Measurements from ENCODE around the gene BBS9.

The BBS9 gene

DNA sequence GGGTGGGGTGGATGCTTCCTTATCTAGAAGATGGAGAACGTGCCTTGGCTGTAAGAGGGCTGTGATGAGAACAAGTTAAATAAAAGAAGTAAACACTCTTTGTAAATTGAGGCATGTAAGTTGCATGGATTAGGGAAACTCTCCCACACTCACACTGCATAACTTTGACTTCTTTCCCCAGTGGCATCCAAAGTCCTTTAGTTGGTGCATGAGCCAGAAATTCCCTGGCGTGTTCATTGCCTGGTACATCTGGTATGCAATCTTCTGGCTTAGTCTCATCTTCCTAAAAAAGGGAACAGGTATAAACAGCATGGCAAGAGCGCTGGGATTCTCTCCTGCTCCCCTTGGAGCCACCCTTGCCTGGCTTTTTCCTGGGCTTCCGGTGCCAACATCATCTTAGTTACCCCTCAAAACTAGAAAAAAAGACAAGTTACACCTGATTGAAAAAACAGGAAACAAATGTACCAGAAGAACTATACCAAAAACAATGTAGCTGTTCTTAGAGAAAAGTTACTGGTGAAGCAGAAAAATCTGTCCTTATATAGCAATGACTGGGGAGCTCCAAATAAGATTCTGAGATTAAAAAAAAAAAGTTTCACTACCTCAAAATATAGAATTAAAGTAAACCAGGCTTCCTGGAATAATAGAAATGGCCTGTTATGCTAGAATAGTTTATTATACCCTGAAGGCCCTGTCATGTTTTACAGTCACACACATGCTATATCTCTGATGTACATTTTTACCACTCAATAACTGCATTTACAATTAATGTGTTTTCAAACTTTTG, 30.0 kb upstream of the BBS9 start:
- H3K27me3 ChIP-seq = no peaks in the 10 kb centered on the region
- no peak for TF ChIP-seq Cebpa-rat (IDR thresholded peaks at IDR 0.05)
- no peak overlapping the region for H3K9ac ChIP-seq
- H3K4me3 ChIP-seq = no peak overlapping the region
- no peak overlapping the region for H3K4me2 ChIP-seq
- H3K36me3 ChIP-seq = peaks cover 97% of the 10 kb centered on the region
- H3K9me3 ChIP-seq = no peaks in the 10 kb centered on the region
- peaks cover 55% of the 10 kb centered on the region for H4K20me1 ChIP-seq
- H3K4me1 ChIP-seq = no peaks in the 10 kb centered on the region
- H3K27ac ChIP-seq = no peak overlapping the region

DNA sequence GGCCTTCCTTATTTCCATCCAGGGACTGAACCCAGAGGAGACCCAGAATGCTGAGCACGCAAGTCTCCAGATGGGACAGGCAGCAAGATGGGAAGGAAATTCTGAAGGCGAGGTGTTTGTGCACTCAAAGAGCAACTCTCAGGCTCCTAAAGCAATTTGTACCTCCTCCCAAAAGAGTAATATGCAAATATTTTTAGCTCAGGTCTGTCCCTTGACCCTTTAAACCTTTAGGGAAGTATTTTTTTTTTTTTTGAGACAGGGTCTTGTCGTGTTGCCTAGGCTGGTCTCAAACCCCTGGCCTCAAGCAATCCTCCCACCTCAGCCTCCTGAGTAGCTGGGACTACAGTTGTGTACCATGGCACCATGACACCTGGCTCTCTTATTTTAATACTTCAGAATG, 28.6 kb upstream of the BBS9 start:
- Histone ChIP-seq H3K4me2 (no peak overlapping the region), H3K27ac (no peak overlapping the region), H4K20me1 (peaks cover 70% of the 10 kb centered on the region), H3K27me3 (no peaks in the 10 kb centered on the region), H3K9ac (no peak overlapping the region), H3K36me3 (peaks cover 94% of the 10 kb centered on the region), H3K4me3 (no peak overlapping the region), H3K4me1 (no peaks in the 10 kb centered on the region), H3K9me3 (no peaks in the 10 kb centered on the region)
- no peak for TF ChIP-seq Cebpa-rat (IDR thresholded peaks at IDR 0.05)

DNA sequence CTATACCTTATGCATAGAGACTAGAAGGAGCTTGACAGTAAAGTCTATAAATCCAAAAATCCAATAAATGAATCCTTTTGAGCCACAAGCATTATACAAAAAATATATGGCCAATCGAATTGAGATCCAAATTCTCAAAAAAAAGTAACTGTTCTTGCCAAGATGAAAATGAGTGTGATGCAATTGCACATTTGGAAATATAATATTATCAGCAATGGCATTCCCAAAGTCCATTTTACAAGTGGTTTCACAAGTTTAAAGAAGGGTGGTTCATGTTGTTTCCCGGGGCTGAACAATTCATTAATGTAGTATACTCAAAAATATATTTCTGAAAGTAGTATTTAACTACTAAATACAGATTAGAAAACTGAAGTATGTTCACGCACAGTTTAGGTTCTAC, 27.5 kb upstream of the BBS9 start:
- no peak for TF ChIP-seq Cebpa-rat (IDR thresholded peaks at IDR 0.05)
- Histone ChIP-seq H3K4me2 (no peak overlapping the region), H3K27ac (no peak overlapping the region), H3K36me3 (peaks cover 86% of the 10 kb centered on the region), H3K4me3 (no peak overlapping the region), H4K20me1 (peaks cover 81% of the 10 kb centered on the region), H3K4me1 (peaks cover 1% of the 10 kb centered on the region), H3K9me3 (no peaks in the 10 kb centered on the region), H3K9ac (no peak overlapping the region), H3K27me3 (no peaks in the 10 kb centered on the region)

DNA sequence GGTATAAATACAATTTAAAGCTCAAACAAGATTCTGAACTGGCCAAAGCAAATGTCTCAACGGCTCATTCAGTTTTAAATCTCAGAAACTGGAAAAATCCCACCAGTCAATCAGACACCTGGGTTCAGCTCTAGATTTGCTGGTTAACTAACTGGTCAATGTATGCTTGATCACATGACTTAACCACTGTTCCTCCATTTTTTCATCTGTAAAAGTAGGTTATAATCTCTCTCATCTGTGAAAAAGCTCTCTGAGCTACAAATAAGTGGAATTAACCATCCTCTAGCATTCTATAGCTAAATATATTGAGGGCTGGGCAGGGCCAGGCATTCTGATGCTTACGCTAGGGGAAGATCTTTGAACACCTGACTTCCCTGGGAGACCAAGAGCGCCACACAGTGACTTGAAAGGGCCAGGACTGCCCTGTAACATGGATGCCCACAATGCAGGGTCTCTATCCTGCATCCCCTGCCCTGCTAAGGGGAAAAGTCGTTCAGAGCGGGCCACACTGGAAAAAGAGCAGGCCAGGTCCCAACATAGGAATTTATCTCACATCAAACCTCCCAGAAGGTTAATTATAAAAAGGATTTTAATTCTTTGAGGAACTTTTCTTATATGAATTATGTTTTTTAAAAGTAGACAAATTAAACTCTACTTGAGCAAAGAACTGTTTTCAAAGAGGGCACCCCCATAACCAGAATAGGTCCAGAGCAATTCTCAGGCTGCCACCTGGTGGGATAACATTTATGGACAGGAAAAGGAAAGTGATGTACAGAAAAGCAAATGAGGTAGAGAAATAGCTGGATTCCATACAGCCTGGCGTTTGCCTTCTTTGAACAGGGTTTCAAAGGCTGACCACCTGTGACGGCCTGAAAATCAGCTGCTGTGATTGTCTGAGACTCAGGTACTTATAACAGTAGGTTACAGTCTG, 22.0 kb upstream of the BBS9 start:
- H3K4me2 ChIP-seq = peak overlapping the region; percentile 94
- H3K4me1 ChIP-seq = peaks cover 16% of the 10 kb centered on the region
- H4K20me1 ChIP-seq = peaks cover 67% of the 10 kb centered on the region
- H3K27me3 ChIP-seq = no peaks in the 10 kb centered on the region
- H3K9me3 ChIP-seq = no peaks in the 10 kb centered on the region
- peak overlapping the region; percentile 90 for H3K4me3 ChIP-seq
- H3K27ac ChIP-seq = no peak overlapping the region
- peak overlapping the region; percentile 91 for H3K9ac ChIP-seq
- TF ChIP-seq Cebpa-rat (IDR thresholded peaks at IDR 0.05) = no peak
- H3K36me3 ChIP-seq = peaks cover 31% of the 10 kb centered on the region

DNA sequence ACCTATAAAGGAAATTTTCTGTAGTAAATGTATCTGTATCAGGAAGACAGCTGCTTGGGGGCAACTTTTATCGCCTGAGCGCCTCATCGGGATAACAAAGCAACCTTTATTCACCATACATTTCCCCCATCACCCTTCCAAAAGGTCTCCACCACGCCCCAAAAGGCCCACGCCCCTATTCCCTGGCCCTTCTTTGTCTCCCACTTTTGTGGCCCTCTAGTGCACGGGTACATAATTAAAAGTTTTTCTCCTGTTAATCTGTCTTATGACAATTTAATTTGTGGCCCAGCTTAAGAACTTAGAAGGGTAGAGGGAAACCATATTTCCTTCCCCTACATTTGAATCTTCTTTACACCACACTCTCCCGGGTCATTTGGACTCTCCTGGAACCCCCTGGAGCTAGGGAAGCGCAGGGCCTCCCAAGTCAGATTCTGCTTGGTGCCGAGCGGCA, 20.8 kb upstream of the BBS9 start:
- Histone ChIP-seq H3K36me3 (peaks cover 19% of the 10 kb centered on the region), H3K27ac (peak overlapping the region; percentile 93), H3K4me3 (peak overlapping the region; percentile 90), H3K4me2 (peak overlapping the region; percentile 94), H4K20me1 (peaks cover 56% of the 10 kb centered on the region), H3K9ac (peak overlapping the region; percentile 91), H3K27me3 (no peaks in the 10 kb centered on the region), H3K9me3 (no peaks in the 10 kb centered on the region), H3K4me1 (peaks cover 16% of the 10 kb centered on the region)
- no peak for TF ChIP-seq Cebpa-rat (IDR thresholded peaks at IDR 0.05)

DNA sequence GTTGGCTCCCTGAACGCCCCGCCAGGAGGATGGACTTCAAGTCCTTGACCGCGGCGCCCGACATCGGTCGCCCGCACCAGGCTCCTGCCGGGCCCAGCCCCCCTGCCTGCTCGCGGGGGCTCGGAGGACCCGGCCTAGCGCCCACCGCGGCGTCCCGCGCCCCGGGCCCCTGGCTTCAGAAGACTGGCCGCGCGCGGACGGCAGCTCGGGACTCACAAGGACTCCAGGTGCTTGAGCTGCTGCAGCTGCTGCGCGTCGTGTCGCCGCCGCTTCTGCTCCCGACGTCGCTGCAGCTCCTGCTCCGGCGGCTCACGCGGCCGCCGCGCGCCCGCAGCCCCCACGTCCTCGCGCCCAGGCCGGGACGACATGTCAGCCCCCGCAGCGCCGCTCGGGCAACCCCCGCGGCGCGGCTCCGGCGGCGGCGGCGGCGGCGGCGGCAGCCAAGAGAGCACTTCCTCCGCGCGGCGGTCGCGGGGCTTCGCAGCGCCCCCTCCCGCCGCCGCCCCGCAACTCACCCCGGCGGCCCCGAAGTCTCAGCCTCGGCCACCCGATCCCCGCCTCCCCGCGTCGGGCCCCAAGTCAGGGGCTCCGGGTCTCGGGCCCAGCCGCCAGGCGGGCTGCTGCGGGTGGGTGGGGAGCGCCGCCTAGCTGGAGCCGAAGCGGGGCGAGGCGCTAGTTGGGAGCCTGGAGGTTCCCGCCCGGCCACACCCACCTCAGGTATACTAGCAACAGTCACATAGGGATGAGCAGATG, 20.2 kb upstream of the BBS9 start, which contains the start of gene RP9:
TSS of gene RP9 (minus strand) at position 400 of the 753 bp plus-strand sequence. CDS start at position 368, 32 bp downstream.
- H3K4me3 ChIP-seq = peak within 1 kb of the TSS; percentile 90
- H4K20me1 ChIP-seq = peaks cover 50% of the 10 kb centered on the region
- H3K9ac ChIP-seq = peak within 1 kb of the TSS; percentile 91
- no peaks in the 10 kb centered on the region for H3K27me3 ChIP-seq
- peaks cover 17% of the 10 kb centered on the region; the same call in 1 of the 2 replicates for H3K36me3 ChIP-seq
- H3K4me2 ChIP-seq = peak within 1 kb of the TSS; percentile 94
- TF ChIP-seq Cebpa-rat (IDR thresholded peaks at IDR 0.05) = no peak
- no peaks in the 10 kb centered on the region for H3K9me3 ChIP-seq
- peak within 1 kb of the TSS; percentile 93 for H3K27ac ChIP-seq
- H3K4me1 ChIP-seq = peaks cover 16% of the 10 kb centered on the region

DNA sequence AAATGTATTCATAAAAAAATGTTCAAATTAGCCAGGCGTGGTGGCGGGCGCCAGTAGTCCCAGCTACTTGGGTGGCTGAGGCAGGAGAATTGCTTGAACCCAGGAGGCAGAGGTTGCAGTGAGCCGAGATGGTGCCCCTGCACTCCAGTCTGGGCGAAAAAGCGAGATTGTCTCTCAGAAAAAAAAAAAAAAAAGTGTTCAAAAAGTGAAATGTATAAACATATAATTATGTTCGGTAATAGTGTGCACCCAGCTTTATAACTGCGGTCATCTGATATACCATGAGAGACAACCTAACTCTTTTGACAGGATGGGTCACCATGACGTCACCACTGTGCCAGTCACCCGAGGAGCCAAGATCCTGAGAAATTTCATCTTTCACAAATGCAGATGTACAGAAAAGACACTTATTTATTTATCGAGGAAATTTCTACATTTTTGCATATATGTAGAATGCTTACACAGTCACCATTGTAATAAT, 19.6 kb upstream of the BBS9 start:
- H3K9ac ChIP-seq = peak overlapping the region; percentile 91; the same call in 1 of the 2 replicates
- H4K20me1 ChIP-seq = peaks cover 43% of the 10 kb centered on the region
- H3K4me2 ChIP-seq = peak overlapping the region; percentile 91
- no peaks in the 10 kb centered on the region for H3K9me3 ChIP-seq
- no peaks in the 10 kb centered on the region for H3K27me3 ChIP-seq
- TF ChIP-seq Cebpa-rat (IDR thresholded peaks at IDR 0.05) = no peak
- peaks cover 10% of the 10 kb centered on the region; the same call in 1 of the 2 replicates for H3K36me3 ChIP-seq
- H3K4me1 ChIP-seq = peaks cover 16% of the 10 kb centered on the region
- H3K27ac ChIP-seq = 0 out of 2 replicates have a peak overlapping the region, but pooled peaks have one; percentile 93
- peak overlapping the region; percentile 90 for H3K4me3 ChIP-seq

DNA sequence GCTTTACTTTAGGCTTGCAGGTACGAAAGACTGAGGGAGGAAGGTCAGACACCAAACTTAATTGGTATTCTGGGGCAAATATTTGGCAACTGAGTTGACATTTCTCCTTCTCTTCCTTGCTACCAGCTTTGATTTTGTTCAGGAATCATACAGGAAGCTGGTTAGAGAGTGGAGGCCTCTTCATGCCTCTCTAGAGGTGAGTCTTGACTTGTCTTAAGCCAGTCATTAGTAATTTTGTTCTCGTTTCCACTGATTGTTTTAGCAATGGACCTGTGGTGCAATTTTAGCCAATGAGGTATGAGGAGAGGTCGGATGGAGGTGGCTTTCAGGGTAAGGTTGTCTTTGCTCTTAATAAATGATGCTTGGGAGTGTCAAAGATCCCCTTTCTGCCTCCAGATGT, 17.8 kb upstream of the BBS9 start:
- Histone ChIP-seq H3K9me3 (no peaks in the 10 kb centered on the region), H3K27ac (no peak overlapping the region), H3K4me2 (no peak overlapping the region), H3K4me3 (no peak overlapping the region), H3K4me1 (peaks cover 16% of the 10 kb centered on the region), H3K9ac (no peak overlapping the region), H3K27me3 (no peaks in the 10 kb centered on the region), H3K36me3 (no peaks in the 10 kb centered on the region), H4K20me1 (peaks cover 25% of the 10 kb centered on the region)
- no peak for TF ChIP-seq Cebpa-rat (IDR thresholded peaks at IDR 0.05)

DNA sequence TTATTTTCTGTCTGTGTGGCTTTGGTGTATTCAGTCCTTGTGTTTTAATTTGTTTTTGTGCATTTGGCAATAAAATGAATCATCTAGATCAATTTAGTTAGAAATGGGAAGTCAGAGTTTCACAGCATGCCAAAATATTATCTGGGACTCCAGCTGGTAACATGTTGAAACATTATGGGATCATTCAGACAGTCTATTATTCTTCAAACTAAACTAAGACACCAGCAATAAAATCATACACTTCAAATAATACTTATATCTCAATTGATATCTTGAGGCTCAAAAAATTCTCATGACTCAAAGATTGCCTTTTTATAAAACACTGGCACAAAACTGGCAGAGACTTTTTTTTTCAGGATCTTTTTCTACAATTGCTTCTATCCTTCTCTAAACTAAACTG, 14.4 kb upstream of the BBS9 start:
- Histone ChIP-seq H3K27me3 (no peaks in the 10 kb centered on the region), H3K27ac (no peak overlapping the region), H3K9me3 (peaks cover 13% of the 10 kb centered on the region; the same call in 1 of the 2 replicates), H3K36me3 (no peaks in the 10 kb centered on the region), H4K20me1 (no peaks in the 10 kb centered on the region), H3K9ac (no peak overlapping the region), H3K4me2 (no peak overlapping the region), H3K4me3 (no peak overlapping the region), H3K4me1 (no peaks in the 10 kb centered on the region)
- no peak for TF ChIP-seq Cebpa-rat (IDR thresholded peaks at IDR 0.05)

Measured in BLaER1 (cell line).